SK-N-SH treated with all-trans-retinoic acid at 6 μM for 48 hours (cell line): ENCODE measurements around the gene SNRPD3.
"Not testable (repeated sequence)": the region's sequence is repeated elsewhere in the genome, so short reads cannot be mapped to it uniquely, and the experiment has no call there.

Experiments
- ATAC-seq: fragments of 200-7000 bp; cut with Tn5 transposase; 3 replicates; pipeline ENCODE4 v1.9.1; 2020; ENCODE audit warnings: mild to moderate bottlenecking, moderate library complexity
- ARNTL ChIP-seq: fragments of 450-650 bp; formaldehyde crosslinking; IDR thresholded peaks from 2 replicates; pipeline ENCODE4 v1.5.0; 2020; ENCODE audit warnings: low read depth, mild to moderate bottlenecking, moderate library complexity, borderline replicate concordance
- BACH2 ChIP-seq: fragments of 250-450 bp; sonication (Bioruptor Pico); IDR thresholded peaks from 2 replicates; pipeline ENCODE4 v1.9.0; 2021; ENCODE audit warnings: mild to moderate bottlenecking, borderline replicate concordance
- CREB5 ChIP-seq: fragments of 250-450 bp; sonication (Bioruptor Pico); IDR thresholded peaks from 2 replicates; pipeline ENCODE4 v1.5.1; 2020; ENCODE audit warnings: low read depth, mild to moderate bottlenecking, moderate library complexity
- CSDC2 ChIP-seq: fragments of 250-450 bp; sonication (Bioruptor Pico); IDR thresholded peaks from 2 replicates; pipeline ENCODE4 v1.5.0; 2020; ENCODE audit warnings: mild to moderate bottlenecking, moderate library complexity
- ESRRG ChIP-seq: fragments of 250-450 bp; sonication (Bioruptor Pico); IDR thresholded peaks from 2 replicates; pipeline ENCODE4 v1.6.1; 2021; ENCODE audit warnings: mild to moderate bottlenecking
- GLIS3 ChIP-seq: fragments of 250-450 bp; sonication (Bioruptor Pico); IDR thresholded peaks from 2 replicates; pipeline ENCODE4 v1.5.0; 2020; ENCODE audit warnings: mild to moderate bottlenecking, moderate library complexity
- ISL1 ChIP-seq: fragments of 250-450 bp; sonication (Bioruptor Pico); IDR thresholded peaks from 2 replicates; pipeline ENCODE4 v2.1.2; 2022; ENCODE audit warnings: mild to moderate bottlenecking, moderate library complexity
- OSR1 ChIP-seq: fragments of 250-450 bp; sonication (Bioruptor Pico); IDR thresholded peaks from 2 replicates; pipeline ENCODE4 v1.8.0; 2022; ENCODE audit warnings: moderate library complexity, mild to moderate bottlenecking, inconsistent platforms
- PATZ1 ChIP-seq: fragments of 250-450 bp; sonication (Bioruptor Pico); IDR thresholded peaks from 2 replicates; pipeline ENCODE4 v1.8.0; 2020; ENCODE audit warnings: mild to moderate bottlenecking, moderate library complexity, borderline replicate concordance
- POU6F1 ChIP-seq: fragments of 250-450 bp; sonication (Bioruptor Pico); IDR thresholded peaks from 2 replicates; pipeline ENCODE4 v1.8.0; 2021; ENCODE audit warnings: low read depth, mild to moderate bottlenecking, moderate library complexity, borderline replicate concordance
- PPARA ChIP-seq: fragments of 250-450 bp; sonication (Bioruptor Pico); IDR thresholded peaks from 2 replicates; pipeline ENCODE4 v1.5.0; 2020; ENCODE audit warnings: mild to moderate bottlenecking, borderline replicate concordance
- RARB ChIP-seq: fragments of 250-450 bp; sonication (Bioruptor Pico); IDR thresholded peaks from 2 replicates; pipeline ENCODE4 v1.8.0; 2021; ENCODE audit warnings: mild to moderate bottlenecking, moderate library complexity
- SNAI2 ChIP-seq: fragments of 250-450 bp; sonication (Bioruptor Pico); IDR thresholded peaks from 2 replicates; pipeline ENCODE4 v1.5.0; 2020; ENCODE audit warnings: mild to moderate bottlenecking, moderate library complexity
- TCF4 ChIP-seq: fragments of 250-450 bp; sonication (Bioruptor Pico); IDR thresholded peaks from 2 replicates; pipeline ENCODE4 v1.8.0; 2021; ENCODE audit warnings: mild to moderate bottlenecking, moderate library complexity, borderline replicate concordance
- TOX ChIP-seq: fragments of 250-450 bp; sonication (Bioruptor Pico); IDR thresholded peaks from 2 replicates; pipeline ENCODE4 v1.8.0; 2021; ENCODE audit warnings: mild to moderate bottlenecking, moderate library complexity, borderline replicate concordance
- TSHZ2 ChIP-seq: fragments of 250-450 bp; sonication (Bioruptor Pico); IDR thresholded peaks from 2 replicates; pipeline ENCODE4 v1.5.0; 2020; ENCODE audit warnings: mild to moderate bottlenecking, moderate library complexity
- ZC3H10 ChIP-seq: fragments of 250-450 bp; sonication (Bioruptor Pico); IDR thresholded peaks from 2 replicates; pipeline ENCODE4 v1.5.1; 2021; ENCODE audit warnings: mild to moderate bottlenecking, moderate library complexity
- ZFP3 ChIP-seq: fragments of 250-450 bp; sonication (Bioruptor Pico); IDR thresholded peaks from 2 replicates; pipeline ENCODE4 v1.5.0; 2020; ENCODE audit warnings: mild to moderate bottlenecking, moderate library complexity
- ZFP30 ChIP-seq: fragments of 450-650 bp; formaldehyde crosslinking; IDR thresholded peaks from 2 replicates; pipeline ENCODE4 v1.5.0; 2022; ENCODE audit warnings: mild to moderate bottlenecking, moderate library complexity
- ZNF565 ChIP-seq: fragments of 450-650 bp; formaldehyde crosslinking; conservative IDR thresholded peaks from 2 replicates; pipeline ENCODE4 v1.5.0; 2020; ENCODE audit warnings: low read depth, mild to moderate bottlenecking, moderate library complexity
- ZNF8 ChIP-seq: fragments of 450-650 bp; formaldehyde crosslinking; IDR thresholded peaks from 2 replicates; pipeline ENCODE4 v1.5.0; 2020; ENCODE audit warnings: mild to moderate bottlenecking, moderate library complexity
- TF ChIP-seq, protein P1 (sequence below): fragments of 250-450 bp; sonication (Bioruptor Pico); IDR thresholded peaks from 2 replicates; pipeline ENCODE4 v1.5.1; 2021; ENCODE audit warnings: mild to moderate bottlenecking, moderate library complexity

The SNRPD3 gene

DNA sequence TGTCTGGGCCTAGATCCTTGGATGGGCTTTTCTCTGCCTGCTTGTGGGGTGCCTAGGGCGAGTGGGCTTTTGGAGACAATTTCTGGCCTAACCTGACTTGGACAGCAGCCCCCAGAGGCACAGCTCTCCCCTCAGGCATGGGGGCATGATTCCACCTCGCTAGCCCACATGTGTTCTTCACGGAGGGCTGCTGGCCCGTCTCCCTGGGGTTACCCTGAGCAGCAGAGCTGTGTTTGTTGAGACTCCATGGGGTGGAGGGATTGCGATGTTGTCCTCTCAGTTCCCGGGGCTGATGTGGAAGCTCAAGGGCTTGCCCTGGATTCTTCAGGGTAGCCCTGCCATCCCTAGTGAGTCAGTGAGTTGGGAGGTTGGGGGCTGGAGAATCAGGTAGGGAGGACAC is 39.4 kb downstream of the SNRPD3 start:
- TF ChIP-seq ESRRG (CRISPR knock-in tag) = no peak
- no peak for TF ChIP-seq ZNF8 (CRISPR knock-in tag)
- TF ChIP-seq ZFP30 (CRISPR knock-in tag) = no peak
- no peak for TF ChIP-seq GLIS3 (CRISPR knock-in tag)
- no peak for TF ChIP-seq CREB5
- TF ChIP-seq POU6F1 (CRISPR knock-in tag) = no peak
- TF ChIP-seq ZC3H10 (CRISPR knock-in tag) = no peak
- no peak for TF ChIP-seq BACH2
- TF ChIP-seq TSHZ2 (CRISPR knock-in tag) = no peak
- TF ChIP-seq RARB = no peak
- TF ChIP-seq ISL1 (CRISPR knock-in tag) = no peak
- TF ChIP-seq, protein P1, sequence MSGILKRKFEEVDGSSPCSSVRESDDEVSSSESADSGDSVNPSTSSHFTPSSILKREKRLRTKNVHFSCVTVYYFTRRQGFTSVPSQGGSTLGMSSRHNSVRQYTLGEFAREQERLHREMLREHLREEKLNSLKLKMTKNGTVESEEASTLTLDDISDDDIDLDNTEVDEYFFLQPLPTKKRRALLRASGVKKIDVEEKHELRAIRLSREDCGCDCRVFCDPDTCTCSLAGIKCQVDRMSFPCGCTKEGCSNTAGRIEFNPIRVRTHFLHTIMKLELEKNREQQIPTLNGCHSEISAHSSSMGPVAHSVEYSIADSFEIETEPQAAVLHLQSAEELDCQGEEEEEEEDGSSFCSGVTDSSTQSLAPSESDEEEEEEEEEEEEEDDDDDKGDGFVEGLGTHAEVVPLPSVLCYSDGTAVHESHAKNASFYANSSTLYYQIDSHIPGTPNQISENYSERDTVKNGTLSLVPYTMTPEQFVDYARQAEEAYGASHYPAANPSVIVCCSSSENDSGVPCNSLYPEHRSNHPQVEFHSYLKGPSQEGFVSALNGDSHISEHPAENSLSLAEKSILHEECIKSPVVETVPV (CRISPR knock-in tag) = no peak
- TF ChIP-seq CSDC2 (CRISPR knock-in tag) = no peak
- TF ChIP-seq ARNTL = no peak
- no peak for TF ChIP-seq TOX (CRISPR knock-in tag)
- no peak for TF ChIP-seq ZNF565
- no peak for TF ChIP-seq PPARA
- TF ChIP-seq OSR1 (CRISPR knock-in tag) = no peak
- TF ChIP-seq SNAI2 = no peak
- TF ChIP-seq, all 23 proteins: peak for 0
- ATAC-seq = no peak

GRCh38 chr22:24595863-24596262 is 40.1 kb downstream of the SNRPD3 start:
- TF ChIP-seq CSDC2 (CRISPR knock-in tag) (no peak), ZNF565 (no peak), ZNF8 (CRISPR knock-in tag) (no peak), GLIS3 (CRISPR knock-in tag) (no peak), ARNTL (no peak), SNAI2 (no peak), ISL1 (CRISPR knock-in tag) (no peak), PATZ1 (no peak), TOX (CRISPR knock-in tag) (no peak), PPARA (no peak), ESRRG (CRISPR knock-in tag) (no peak), BACH2 (no peak), TCF4 (CRISPR knock-in tag) (no peak), CREB5 (no peak), OSR1 (CRISPR knock-in tag) (no peak), ZFP3 (CRISPR knock-in tag) (no peak), ZFP30 (CRISPR knock-in tag) (no peak), TSHZ2 (CRISPR knock-in tag) (no peak), RARB (no peak)
- TF ChIP-seq, protein P1 (CRISPR knock-in tag) = no peak
- no peak for ATAC-seq

DNA sequence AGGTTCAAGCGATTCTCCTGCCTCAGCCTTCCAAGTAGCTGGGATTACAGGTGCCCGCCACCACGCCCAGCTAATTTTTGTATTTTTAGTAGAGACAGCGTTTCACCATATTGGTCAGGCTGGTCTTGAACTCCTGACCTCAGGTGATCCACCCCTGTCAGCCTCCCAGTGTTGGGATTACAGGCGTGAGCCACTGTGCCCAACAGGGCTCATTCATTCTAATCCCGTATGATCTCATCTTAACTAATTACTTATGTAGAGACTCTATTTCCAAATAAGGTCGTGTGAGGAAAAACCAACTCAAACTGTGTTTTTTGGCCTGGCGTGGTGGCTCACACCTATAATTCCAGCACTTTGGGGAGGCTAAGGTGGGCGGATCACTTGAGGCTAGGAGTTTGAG is 41.3 kb downstream of the SNRPD3 start:
- not testable (repeated sequence) for ATAC-seq
